ENCODE data around the gene PRRT4.

Gene PRRT4

GRCh38 chr7:128344431-128344774 lies 17.1 kb downstream of the PRRT4 start:
- DNase-seq = no peak

- DNase-seq = peak; percentile 93
These were observed 17.7 kb downstream of the PRRT4 start, which contains the start of gene RBM28 for GRCh38 chr7:128343554-128344430. RBM28 (minus strand) TSS chr7:128343908; CDS start chr7:128343793, 115 bp downstream.

GRCh38 chr7:128341733-128342132 lies 19.8 kb downstream of the PRRT4 start:
- no peak for DNase-seq

GRCh38 chr7:128335730-128336129 lies 25.8 kb downstream of the PRRT4 start:
- no peak for DNase-seq

- DNase-seq = no peak
These were observed 37.2 kb downstream of the PRRT4 start for GRCh38 chr7:128324368-128324680.

- DNase-seq = peak; percentile 64
These were observed 37.8 kb downstream of the PRRT4 start for GRCh38 chr7:128323459-128324367.

- DNase-seq = no peak
These were observed 38.5 kb downstream of the PRRT4 start for GRCh38 chr7:128323040-128323439.

- peak; percentile 67 for DNase-seq
These were observed 39.3 kb downstream of the PRRT4 start for GRCh38 chr7:128322040-128322643.

- no peak for DNase-seq
These were observed 40.5 kb downstream of the PRRT4 start for GRCh38 chr7:128321044-128321422.

GRCh38 chr7:128318691-128319090 lies 42.8 kb downstream of the PRRT4 start:
- no peak for DNase-seq

GRCh38 chr7:128311013-128311412 lies 50.5 kb downstream of the PRRT4 start:
- no peak for DNase-seq

GRCh38 chr7:128310499-128310898 lies 51.0 kb downstream of the PRRT4 start:
- no peak for DNase-seq

GRCh38 chr7:128309976-128310375 lies 51.5 kb downstream of the PRRT4 start:
- no peak for DNase-seq

GRCh38 chr7:128309124-128309523 lies 52.4 kb downstream of the PRRT4 start:
- DNase-seq = no peak

- DNase-seq = no peak
These were observed 54.4 kb downstream of the PRRT4 start for GRCh38 chr7:128307061-128307460.

GRCh38 chr7:128304212-128304611 lies 57.3 kb downstream of the PRRT4 start:
- no peak for DNase-seq

- DNase-seq = no peak
These were observed 57.8 kb downstream of the PRRT4 start for GRCh38 chr7:128303643-128304042.

GRCh38 chr7:128303133-128303532 lies 58.4 kb downstream of the PRRT4 start:
- no peak for DNase-seq

GRCh38 chr7:128302139-128302538 lies 59.4 kb downstream of the PRRT4 start:
- DNase-seq = no peak
